PC-3 (cell line): ENCODE data around the gene CMTM3. TPM values are rescaled to one million over a fixed set of nuclear protein-coding genes. Genes with fewer than 3 reads are reported as not detected.

Experiments used
- ATAC-seq: fragments of 200-7000 bp; cut with Tn5 transposase; 2 replicates; pipeline ENCODE4 v1.9.1; 2020; ENCODE audit warnings: mild to moderate bottlenecking, moderate library complexity
- BruUV-seq: library from RNA; stranded (reverse); fragments of 400-500 nt; replicated peaks from 2 replicates; lab custom pipeline; 2021; lab: Mats Ljungman, UMichigan
- CTCF ChIA-PET: fragments of 300-600 bp; sonication (Branson Sonifier 250); formaldehyde crosslinking; loops from one replicate; lab custom pipeline; 2022; ENCODE audit warnings: antibody characterized with exemption; lab: Charles Lee
- POLR2A ChIA-PET: fragments of 300-600 bp; sonication (Branson Sonifier 250); formaldehyde crosslinking; loops from one replicate; lab custom pipeline; 2022; ENCODE audit warnings: antibody characterized with exemption; ENCODE audit not compliant: unreplicated experiment; lab: Charles Lee
- DNase-seq: peaks from one replicate; pipeline ENCODE4 v3.0.0-alpha.2; 2015
- H2AFZ ChIP-seq: fragments of 300-600 bp; sonication (generic); 2 replicates; pipeline ENCODE4 v1.6.0; 2016; ENCODE audit warnings: antibody characterized with exemption, low read length
- H3F3A ChIP-seq: fragments of 300-600 bp; sonication (generic); one replicate; pipeline ENCODE4 v1.6.0; 2017; ENCODE audit warnings: antibody characterized with exemption, low read length, control low read depth, mild to moderate bottlenecking; ENCODE audit not compliant: unreplicated experiment
- H3K27ac ChIP-seq: fragments of 300-600 bp; sonication (generic); 2 replicates; pipeline ENCODE4 v1.5.1; 2016; ENCODE audit warnings: mild to moderate bottlenecking, low read length
- H3K27me3 ChIP-seq: fragments of 300-600 bp; sonication (generic); 2 replicates; pipeline ENCODE4 v1.6.1; 2016; ENCODE audit warnings: low read length, mixed read lengths
- H3K36me3 ChIP-seq: fragments of 300-600 bp; sonication (generic); 2 replicates; pipeline ENCODE4 v1.6.1; 2016; ENCODE audit warnings: low read depth, mixed run types, low read length, mixed read lengths
- H3K4me1 ChIP-seq: fragments of 300-600 bp; sonication (generic); 2 replicates; pipeline ENCODE4 v1.5.1; 2016; ENCODE audit warnings: low read length; ENCODE audit not compliant: insufficient read depth
- H3K4me2 ChIP-seq: fragments of 300-600 bp; sonication (generic); 2 replicates; pipeline ENCODE4 v1.6.0; 2016; ENCODE audit warnings: low read length
- H3K4me3 ChIP-seq: fragments of 300-600 bp; sonication (generic); 2 replicates; pipeline ENCODE4 v1.5.1; 2016; ENCODE audit warnings: mild to moderate bottlenecking, low read length, mixed read lengths
- H3K79me2 ChIP-seq: fragments of 300-600 bp; sonication (generic); 2 replicates; pipeline ENCODE4 v1.6.1; 2017; ENCODE audit warnings: low read length, mixed read lengths
- H3K9ac ChIP-seq: fragments of 300-600 bp; sonication (generic); 2 replicates; pipeline ENCODE4 v1.6.0; 2016; ENCODE audit warnings: mild to moderate bottlenecking, low read length
- H3K9me2 ChIP-seq: fragments of 300-600 bp; sonication (generic); replicated peaks from 2 replicates; pipeline ENCODE4 v1.6.1; 2016; ENCODE audit warnings: mixed run types, low read length, mixed read lengths
- H3K9me3 ChIP-seq: fragments of 300-600 bp; sonication (generic); 2 replicates; pipeline ENCODE4 v1.6.1; 2016; ENCODE audit warnings: low read length, mixed read lengths
- H4K20me1 ChIP-seq: fragments of 300-600 bp; sonication (generic); 2 replicates; pipeline ENCODE4 v1.6.1; 2016; ENCODE audit warnings: low read length, mixed read lengths
- CTCF ChIP-seq: fragments of 300-600 bp; sonication (generic); conservative IDR thresholded peaks from 2 replicates; pipeline ENCODE4 v1.5.1; 2017; ENCODE audit warnings: antibody characterized with exemption, low read depth, mild to moderate bottlenecking, low read length
- EZH2 ChIP-seq: fragments of 300-600 bp; sonication (generic); IDR thresholded peaks from one replicate; pipeline ENCODE4 v1.6.1; 2017; ENCODE audit warnings: antibody characterized with exemption, mild to moderate bottlenecking, low read length; ENCODE audit not compliant: unreplicated experiment
- EZH2phosphoT487 ChIP-seq: fragments of 300-600 bp; sonication (generic); IDR thresholded peaks from 2 replicates; pipeline ENCODE4 v1.6.1; 2018; ENCODE audit warnings: mild to moderate bottlenecking, antibody characterized with exemption, low read length, borderline replicate concordance
- intact Hi-C: fragments of 100-400 bp; cut with micrococcal nuclease; formaldehyde crosslinking; loops from 2 replicates; pipeline ENCODE4 v1.9.0; 2023
- total RNA-seq: library from RNA; depleted of rRNA; stranded (reverse); fragments of >200 nt; gene quantifications from 2 replicates; pipeline ENCODE4 v1.2.3, GENCODE V29; 2014

The CMTM3 gene
- total RNA-seq, 1 experiment from 2014 or later = 9.5 TPM

GRCh38 chr16:66600477-66600876 lies 4.0 kb upstream of the CMTM3 start:
- Histone ChIP-seq H3K27ac (no peak overlapping the region), H3K9me3 (no peaks in the 10 kb centered on the region), H4K20me1 (no peaks in the 10 kb centered on the region), H3K79me2 (no peaks in the 10 kb centered on the region), H3K36me3 (no peaks in the 10 kb centered on the region), H3K27me3 (no peaks in the 10 kb centered on the region), H3K9ac (no peak overlapping the region), H2AFZ (no peak overlapping the region), H3K4me3 (no peak overlapping the region), H3K4me2 (no peak overlapping the region), H3K4me1 (no peaks in the 10 kb centered on the region), H3F3A (no peaks in the 10 kb centered on the region), H3K9me2 (no peaks in the 10 kb centered on the region)
- ChIA-PET POLR2A (no interaction called here), CTCF (no interaction called here)
- intact Hi-C loops = loop anchor here (10.0 kb wide), 1 partner anchor 94 kb away; the partner anchor contains the start of gene CMTM4
- DNase-seq (no peak), ATAC-seq (no peak)
- TF ChIP-seq EZH2phosphoT487 = no peak
- TF ChIP-seq EZH2 = no peak
- TF ChIP-seq CTCF = no peak
- BruUV-seq = no TSS peak

- POLR2A ChIA-PET = no interaction called here
- H3K4me1 ChIP-seq = no peaks in the 10 kb centered on the region
- no peak overlapping the region for H2AFZ ChIP-seq
- H3K4me3 ChIP-seq = no peak overlapping the region
- CTCF ChIA-PET = no interaction called here
- ATAC-seq (no peak), DNase-seq (no peak)
- intact Hi-C loops = loop anchor here (10.0 kb wide), 1 partner anchor 93 kb away; the partner anchor contains the start of gene CMTM4
- no peak for TF ChIP-seq CTCF
- TF ChIP-seq EZH2 = no peak
- TF ChIP-seq EZH2phosphoT487 = no peak
- H3K9me2 ChIP-seq = no peaks in the 10 kb centered on the region
- no peak overlapping the region for H3K27ac ChIP-seq
- no peak overlapping the region for H3K9ac ChIP-seq
- H3K27me3 ChIP-seq = no peaks in the 10 kb centered on the region
- no peaks in the 10 kb centered on the region for H3K79me2 ChIP-seq
- no TSS peak for BruUV-seq
- no peaks in the 10 kb centered on the region for H4K20me1 ChIP-seq
- H3K9me3 ChIP-seq = no peaks in the 10 kb centered on the region
- no peaks in the 10 kb centered on the region for H3K36me3 ChIP-seq
- no peaks in the 10 kb centered on the region for H3F3A ChIP-seq
- no peak overlapping the region for H3K4me2 ChIP-seq
Observed at GRCh38 chr16:66601471-66601870, 3.0 kb upstream of the CMTM3 start.

- Histone ChIP-seq H3K4me2 (no peak overlapping the region), H3K36me3 (no peaks in the 10 kb centered on the region), H2AFZ (no peak overlapping the region), H3F3A (no peaks in the 10 kb centered on the region), H3K9me2 (no peaks in the 10 kb centered on the region), H3K4me3 (no peak overlapping the region), H3K79me2 (no peaks in the 10 kb centered on the region), H3K27me3 (no peaks in the 10 kb centered on the region), H3K9ac (no peak overlapping the region), H3K4me1 (peaks cover 2% of the 10 kb centered on the region; the same call in 1 of the 2 replicates), H3K9me3 (no peaks in the 10 kb centered on the region), H4K20me1 (no peaks in the 10 kb centered on the region), H3K27ac (no peak overlapping the region)
- ATAC-seq (no peak), DNase-seq (no peak)
- ChIA-PET CTCF (no interaction called here), POLR2A (no interaction called here)
- intact Hi-C loops = loop anchor here (2.0 to 10.0 kb wide), 4 partner anchors 41 to 269 kb away; partner anchors contain the start of gene CMTM4
- no peak for TF ChIP-seq CTCF
- TF ChIP-seq EZH2phosphoT487 = no peak
- TF ChIP-seq EZH2 = no peak
- no TSS peak for BruUV-seq
Observed at GRCh38 chr16:66603537-66604375, 748 bp upstream of the CMTM3 start.
